ENCODE measurements around the gene RNASE1. TPM values are rescaled to one million over a fixed set of nuclear protein-coding genes. Genes with fewer than 3 reads are reported as not detected.

RNASE1 gene
- polyA plus RNA-seq, 1 experiment: not detected

DNA sequence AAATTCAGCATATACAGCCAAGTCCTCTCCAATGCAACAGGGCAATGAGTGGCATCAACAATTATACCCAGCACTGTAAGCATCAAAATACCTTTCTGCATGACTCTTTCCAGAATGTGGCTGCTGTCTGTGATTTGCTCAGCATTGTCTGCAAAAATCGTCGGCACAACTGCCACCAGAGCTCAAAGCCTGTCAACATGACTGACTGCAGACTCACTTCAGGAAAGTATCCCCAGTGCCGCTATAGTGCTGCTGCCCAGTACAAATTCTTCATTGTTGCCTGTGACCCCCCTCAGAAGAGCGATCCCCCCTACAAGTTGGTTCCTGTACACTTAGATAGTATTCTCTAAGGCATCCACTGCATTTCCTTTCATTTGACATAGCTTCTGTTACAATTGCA, 20.8 kb downstream of the RNASE1 start:
- ChIA-PET CTCF (interaction anchor here (1.0 kb wide), 1 partner anchor 12 kb away, joined by 3 read pairs; no protein-coding TSS in a partner anchor), POLR2A (no interaction called here)
- no peak for DNase-seq (ENCODE audit: low read depth)
- TF ChIP-seq CTCF (IDR thresholded peaks at IDR 0.05; ENCODE audit: insufficient read depth, low read depth, low read length): no peak
- Histone ChIP-seq H3K36me3 (ENCODE audit: control insufficient read depth, insufficient read depth, low read length) (no peaks in the 10 kb centered on the region), H3K4me3 (ENCODE audit: low read depth, low read length) (no peak overlapping the region), H3K27me3 (ENCODE audit: control insufficient read depth, insufficient read depth, low read length) (no peaks in the 10 kb centered on the region)

DNA sequence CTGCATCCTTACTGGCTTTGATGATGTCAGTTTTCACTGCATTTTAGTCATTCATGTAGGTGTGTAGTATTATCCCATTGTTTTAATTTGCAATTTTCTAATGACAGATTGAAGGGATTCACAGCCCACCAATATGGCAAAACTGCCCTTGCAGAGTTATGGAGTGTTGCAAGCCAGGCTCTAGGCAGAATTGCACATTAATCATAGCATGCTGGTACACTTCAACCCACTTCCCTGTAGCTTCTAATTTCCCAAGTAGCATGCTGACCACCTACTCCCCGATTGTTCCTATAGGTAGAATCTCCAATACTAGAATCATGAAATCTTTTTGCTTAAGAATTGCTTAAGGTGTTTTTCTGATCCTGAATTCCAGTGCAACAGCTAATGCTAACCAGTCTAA, 26.7 kb downstream of the RNASE1 start:
- POLR2A ChIA-PET: no interaction called here
- CTCF ChIA-PET: no interaction called here
- Histone ChIP-seq H3K4me3 (ENCODE audit: low read depth, low read length) (no peak overlapping the region), H3K36me3 (ENCODE audit: control insufficient read depth, insufficient read depth, low read length) (no peaks in the 10 kb centered on the region), H3K27me3 (ENCODE audit: control insufficient read depth, insufficient read depth, low read length) (no peaks in the 10 kb centered on the region)
- DNase-seq (ENCODE audit: low read depth): no peak
- TF ChIP-seq CTCF (IDR thresholded peaks at IDR 0.05; ENCODE audit: insufficient read depth, low read depth, low read length): no peak

DNA sequence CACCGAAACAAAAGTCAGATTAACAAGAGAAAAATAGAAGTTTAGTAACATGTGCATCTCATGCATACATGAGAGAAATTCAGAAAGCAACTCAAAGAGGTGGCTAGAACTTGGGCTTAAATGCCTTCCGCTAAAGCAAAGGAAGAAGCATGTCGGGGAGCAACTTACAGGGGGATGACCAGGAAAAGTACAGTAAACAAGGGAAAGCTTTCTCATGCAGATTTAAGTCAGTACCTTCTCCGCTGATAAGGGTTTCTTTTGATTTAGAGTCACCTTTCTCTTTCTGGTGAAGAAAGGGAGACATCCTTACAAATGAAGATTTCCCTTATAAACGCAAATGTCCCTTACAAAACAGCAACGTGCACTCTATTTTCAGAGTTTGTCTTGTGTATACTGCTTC, 27.6 kb downstream of the RNASE1 start:
- CTCF ChIA-PET: no interaction called here
- Histone ChIP-seq H3K27me3 (ENCODE audit: control insufficient read depth, insufficient read depth, low read length) (no peaks in the 10 kb centered on the region), H3K36me3 (ENCODE audit: control insufficient read depth, insufficient read depth, low read length) (no peaks in the 10 kb centered on the region), H3K4me3 (ENCODE audit: low read depth, low read length) (no peak overlapping the region)
- no peak for TF ChIP-seq CTCF (IDR thresholded peaks at IDR 0.05; ENCODE audit: insufficient read depth, low read depth, low read length)
- DNase-seq (ENCODE audit: low read depth): no peak
- POLR2A ChIA-PET: no interaction called here

DNA sequence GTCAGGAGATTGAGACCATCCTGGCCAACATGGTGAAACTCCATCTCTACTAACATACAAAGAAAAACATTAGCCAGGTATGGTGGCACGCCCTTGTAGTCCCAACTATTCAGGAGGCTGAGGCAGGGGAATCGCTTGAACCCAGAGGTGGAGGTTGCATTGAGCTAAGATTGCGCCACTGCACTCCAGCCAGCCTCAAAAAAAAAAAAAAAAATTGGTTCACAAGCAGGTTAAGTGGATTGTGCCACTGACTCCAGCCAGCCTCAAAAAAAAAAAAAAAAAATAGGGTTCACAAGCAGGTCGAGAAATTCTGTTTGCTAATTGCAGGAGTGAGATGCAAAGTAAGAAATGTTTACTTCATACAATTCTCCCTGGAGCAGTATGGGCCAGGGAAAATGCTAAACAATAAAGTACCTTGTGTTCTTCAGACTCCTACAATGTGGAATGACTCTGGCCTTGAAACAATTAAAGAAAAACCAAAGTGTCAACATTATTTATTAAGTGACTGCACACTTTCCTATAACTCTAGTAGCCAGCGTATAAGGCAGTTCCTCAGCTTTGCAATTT, 28.3 kb downstream of the RNASE1 start:
- CTCF ChIA-PET: no interaction called here
- no peaks in the 10 kb centered on the region for H3K27me3 ChIP-seq (ENCODE audit: control insufficient read depth, insufficient read depth, low read length)
- no peak for TF ChIP-seq CTCF (IDR thresholded peaks at IDR 0.05; ENCODE audit: insufficient read depth, low read depth, low read length)

DNA sequence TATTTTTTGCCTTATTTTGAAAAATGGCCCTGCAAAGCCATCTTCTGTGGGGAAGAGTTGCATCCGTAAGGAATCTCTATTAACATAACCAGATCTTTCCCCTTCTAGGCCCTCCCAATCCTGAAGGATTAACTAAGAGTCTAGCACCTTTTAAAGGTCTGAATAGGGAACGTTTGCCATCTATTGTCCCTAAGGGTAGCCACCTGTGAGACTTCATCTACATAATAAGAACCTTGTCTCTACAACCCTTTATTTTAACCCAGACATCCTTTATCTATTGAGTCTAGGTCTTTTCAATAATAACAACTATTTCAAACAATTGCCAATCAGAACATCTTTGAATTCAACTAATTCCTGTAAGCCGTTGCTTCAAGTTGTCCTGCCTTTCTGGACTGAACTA, 30.0 kb downstream of the RNASE1 start:
- Histone ChIP-seq H3K36me3 (ENCODE audit: control insufficient read depth, insufficient read depth, low read length) (no peaks in the 10 kb centered on the region), H3K27me3 (ENCODE audit: control insufficient read depth, insufficient read depth, low read length) (no peaks in the 10 kb centered on the region), H3K4me3 (ENCODE audit: low read depth, low read length) (no peak overlapping the region)
- CTCF ChIA-PET: no interaction called here
- TF ChIP-seq CTCF (IDR thresholded peaks at IDR 0.05; ENCODE audit: insufficient read depth, low read depth, low read length): no peak
- POLR2A ChIA-PET: no interaction called here
- no peak for DNase-seq (ENCODE audit: low read depth)

More for the DNA sequence above, 28.3 kb downstream of the RNASE1 start:
- POLR2A ChIA-PET: no interaction called here
- Histone ChIP-seq H3K4me3 (ENCODE audit: low read depth, low read length) (no peak overlapping the region), H3K36me3 (ENCODE audit: control insufficient read depth, insufficient read depth, low read length) (no peaks in the 10 kb centered on the region)
- DNase-seq (ENCODE audit: low read depth): no peak
